ENCODE results near the gene KCNA3.
"Not testable (repeated sequence)": the region's sequence is repeated elsewhere in the genome, so short reads cannot be mapped to it uniquely, and the experiment has no call there.

Gene KCNA3

GRCh38 chr1:110677526-110677925, 2.8 kb upstream of the KCNA3 start:
- DNase-seq (ENCODE audit: low spot score) = no peak

DNA sequence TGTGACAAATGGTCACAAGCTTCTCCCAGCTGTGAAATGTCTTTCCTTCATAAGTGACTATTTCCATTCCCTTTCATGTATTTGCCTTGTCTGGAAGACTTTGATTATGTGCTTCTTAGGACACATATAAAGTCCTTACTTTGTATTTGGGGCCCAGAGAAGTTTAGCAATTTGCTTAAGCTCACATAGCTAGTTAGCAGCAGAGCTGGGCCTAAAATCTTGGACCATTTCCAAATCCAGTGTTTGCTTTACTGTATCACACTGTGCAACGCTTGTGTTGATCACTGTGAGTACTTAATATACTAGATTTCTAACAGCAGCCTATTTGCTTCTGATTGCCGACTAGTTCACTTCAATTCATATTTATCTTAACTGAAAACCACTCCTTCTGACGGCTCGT, 2.2 kb upstream of the KCNA3 start:
- DNase-seq (ENCODE audit: low spot score) = no peak

GRCh38 chr1:110675060-110675791, 486 bp upstream of the KCNA3 start:
- peak; percentile 85 for DNase-seq (ENCODE audit: low spot score)

DNA sequence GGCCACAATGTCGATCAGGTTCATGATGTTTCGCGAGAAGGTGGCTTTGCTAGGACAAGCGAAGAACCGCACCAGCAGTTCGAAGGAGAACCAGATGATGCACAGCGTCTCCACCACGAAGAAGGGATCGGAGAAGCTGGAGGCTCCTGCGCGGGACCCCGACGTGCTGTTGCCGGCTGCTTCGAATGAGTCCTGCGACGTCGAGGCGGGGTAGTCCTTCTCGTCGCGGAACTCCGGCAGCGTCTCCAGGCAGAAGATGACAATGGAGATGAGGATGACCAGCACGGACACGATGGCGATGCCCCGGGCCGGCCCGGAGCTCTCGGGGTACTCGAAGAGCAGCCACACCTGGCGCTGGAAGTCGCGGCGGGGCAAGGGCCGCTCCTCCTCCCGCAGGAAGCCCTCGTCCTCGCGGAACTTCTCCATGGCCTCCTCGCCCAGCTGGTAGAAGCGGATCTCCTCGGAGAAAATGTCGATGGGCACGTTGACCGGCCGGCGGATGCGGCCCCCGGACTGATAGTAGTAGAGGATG, 869 bp downstream of the KCNA3 start:
- DNase-seq (ENCODE audit: low spot score) = no peak

DNA sequence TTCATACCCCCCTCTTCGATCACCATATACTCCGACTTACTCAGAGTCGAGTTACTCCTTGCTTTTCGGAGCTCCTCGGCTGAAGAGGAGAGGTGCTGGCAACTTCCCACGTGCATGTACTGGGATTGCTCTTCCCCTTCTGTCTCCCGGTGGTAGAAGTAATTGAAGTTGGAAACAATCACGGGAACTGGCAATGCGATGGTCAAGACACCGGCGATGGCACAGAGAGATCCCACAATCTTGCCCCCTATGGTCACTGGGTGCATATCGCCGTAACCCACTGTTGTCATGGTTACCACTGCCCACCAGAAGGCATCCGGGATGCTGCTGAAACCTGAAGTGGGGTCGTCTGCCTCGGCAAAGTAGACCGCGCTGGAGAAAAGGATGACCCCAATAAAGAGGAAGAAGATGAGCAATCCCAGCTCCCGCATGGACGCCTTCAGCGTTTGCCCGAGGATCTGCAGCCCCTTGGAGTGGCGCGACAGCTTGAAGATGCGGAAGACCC, 1.5 kb downstream of the KCNA3 start:
- no peak for DNase-seq (ENCODE audit: low spot score)

- DNase-seq (ENCODE audit: low spot score) = no peak
These were observed 2.0 kb downstream of the KCNA3 start for GRCh38 chr1:110672753-110673108.

GRCh38 chr1:110672001-110672752, 2.6 kb downstream of the KCNA3 start:
- DNase-seq (ENCODE audit: low spot score) = peak; percentile 74

- DNase-seq (ENCODE audit: low spot score) = no peak
These were observed 3.4 kb downstream of the KCNA3 start for GRCh38 chr1:110671361-110671760.

DNA sequence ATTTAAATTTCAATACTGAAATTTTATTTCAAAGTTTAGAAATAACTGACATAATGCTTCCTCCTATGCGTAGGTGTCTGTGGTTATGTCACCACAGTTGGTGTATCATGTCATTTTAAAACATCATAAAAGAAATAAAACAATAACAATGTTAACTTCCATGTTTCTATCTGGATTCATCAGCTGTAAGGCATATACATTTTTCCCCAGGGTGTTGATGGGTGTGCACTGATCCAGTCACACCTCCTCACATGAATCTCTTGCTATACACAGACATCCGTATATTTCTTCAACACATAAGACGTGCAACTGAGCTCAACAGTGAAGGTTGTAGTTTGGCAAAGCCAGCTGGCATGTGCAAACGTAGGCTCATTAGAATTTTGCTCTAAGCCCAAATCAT, 6.2 kb downstream of the KCNA3 start:
- no peak for DNase-seq (ENCODE audit: low spot score)

GRCh38 chr1:110667776-110668175, 7.0 kb downstream of the KCNA3 start:
- no peak for DNase-seq (ENCODE audit: low spot score)

DNA sequence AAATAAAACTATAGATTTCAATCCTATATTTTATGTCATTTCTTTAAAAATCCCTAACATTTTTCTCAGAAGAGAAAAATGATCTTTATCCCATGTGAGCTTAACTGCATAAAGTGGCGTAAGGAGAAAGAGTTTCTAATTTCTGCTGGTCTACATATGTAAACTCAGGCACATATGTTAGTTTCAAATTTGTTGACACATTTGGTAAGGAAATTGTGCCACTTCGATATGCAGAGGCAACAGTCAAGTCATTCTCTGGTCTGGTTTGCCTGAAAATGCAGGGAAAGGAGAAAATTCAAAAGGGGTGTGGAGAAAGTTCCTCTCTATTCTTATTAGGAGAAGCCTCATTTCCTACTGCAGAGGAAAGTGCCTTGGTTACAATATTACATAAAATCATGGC, 11.5 kb downstream of the KCNA3 start:
- DNase-seq (ENCODE audit: low spot score) = no peak

GRCh38 chr1:110659559-110659958, 15.2 kb downstream of the KCNA3 start:
- DNase-seq (ENCODE audit: low spot score) = not testable (repeated sequence)

DNA sequence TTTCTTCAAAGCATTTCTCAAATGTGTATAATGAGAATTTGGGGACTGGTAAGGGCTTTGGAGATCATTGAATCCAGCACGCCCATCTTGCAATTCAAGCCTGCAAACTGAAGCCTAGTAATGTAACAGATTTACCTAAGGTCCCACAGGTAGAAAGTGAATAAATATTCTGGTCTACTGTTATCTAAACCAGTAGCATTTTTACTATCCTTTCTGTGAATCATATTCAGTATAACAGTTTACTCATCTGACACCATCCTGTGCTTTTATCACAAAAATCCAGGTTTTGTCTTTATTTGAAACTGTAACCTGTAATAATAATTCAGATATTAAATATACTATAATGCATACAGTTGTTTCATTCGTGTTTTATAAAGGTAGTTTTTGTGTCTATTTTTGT, 17.4 kb downstream of the KCNA3 start:
- no peak for DNase-seq (ENCODE audit: low spot score)

DNA sequence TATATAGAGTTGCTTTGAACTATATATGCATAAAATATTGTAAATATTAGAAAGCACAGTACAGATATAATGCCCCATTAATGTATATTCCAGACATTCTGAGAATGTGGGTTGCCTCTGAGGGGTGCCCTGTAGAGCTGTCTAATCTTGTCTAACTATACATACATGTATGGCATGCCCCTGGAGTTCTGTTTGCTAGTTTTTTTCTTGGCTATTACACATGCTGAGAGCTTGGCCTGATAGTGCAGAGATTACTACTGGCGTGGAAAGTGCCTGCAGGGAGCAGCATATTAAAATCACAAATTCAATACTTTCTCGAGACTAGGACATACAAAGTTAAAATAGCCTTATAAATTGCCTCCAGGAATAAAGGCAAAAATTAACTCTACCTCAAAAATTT, 24.1 kb downstream of the KCNA3 start:
- no peak for DNase-seq (ENCODE audit: low spot score)

DNA sequence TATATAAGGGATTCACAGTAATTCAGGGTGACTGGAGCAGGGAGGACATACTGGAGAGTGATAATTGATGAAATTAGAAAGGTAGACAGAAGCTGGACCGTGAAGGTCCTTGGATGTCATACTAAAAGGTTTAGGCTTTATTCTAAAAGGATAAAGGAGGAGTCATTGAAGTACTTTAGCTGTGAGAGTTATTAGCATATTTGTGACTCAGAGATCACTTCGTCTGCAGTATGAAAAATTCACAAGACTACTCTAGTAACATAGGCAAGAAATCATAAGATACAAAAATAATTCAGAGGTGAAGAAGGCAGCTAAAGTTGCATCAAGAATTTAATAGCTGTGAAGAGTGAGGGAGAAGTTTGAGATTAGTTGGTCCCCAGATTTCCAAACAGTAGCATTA, 26.3 kb downstream of the KCNA3 start:
- DNase-seq (ENCODE audit: low spot score) = no peak

DNA sequence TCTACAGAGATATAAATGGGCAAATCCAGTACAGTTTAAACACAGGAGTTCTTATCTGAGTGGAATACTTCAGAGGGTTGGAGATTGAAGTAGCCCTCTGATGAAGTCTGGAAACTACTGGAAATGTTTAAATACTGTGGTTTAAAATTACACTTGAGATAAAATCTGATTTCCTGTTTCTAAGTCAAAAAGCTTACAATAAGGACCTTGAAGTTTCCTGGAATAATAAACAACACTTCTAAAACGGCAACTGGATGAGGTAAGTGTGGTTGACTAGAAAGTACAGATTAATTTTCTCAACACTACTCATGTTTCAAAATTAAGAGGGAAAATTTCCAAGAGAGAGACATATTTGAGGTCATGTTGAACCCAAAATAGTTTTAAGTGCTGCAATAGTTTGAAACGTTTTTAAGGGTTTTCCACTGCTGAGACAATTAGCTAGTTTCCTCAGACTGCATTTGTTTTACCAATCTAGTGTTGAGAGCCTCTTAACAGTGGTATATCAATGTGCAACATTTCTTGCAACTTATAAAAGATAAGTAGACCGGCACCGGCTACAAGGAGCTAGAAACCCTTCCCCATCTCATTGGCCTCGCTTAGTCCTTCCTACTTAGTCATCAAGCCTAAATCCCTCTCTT, 27.4 kb downstream of the KCNA3 start:
- no peak for DNase-seq (ENCODE audit: low spot score)

GRCh38 chr1:110645821-110646735, 28.7 kb downstream of the KCNA3 start:
- no peak for DNase-seq (ENCODE audit: low spot score)

DNA sequence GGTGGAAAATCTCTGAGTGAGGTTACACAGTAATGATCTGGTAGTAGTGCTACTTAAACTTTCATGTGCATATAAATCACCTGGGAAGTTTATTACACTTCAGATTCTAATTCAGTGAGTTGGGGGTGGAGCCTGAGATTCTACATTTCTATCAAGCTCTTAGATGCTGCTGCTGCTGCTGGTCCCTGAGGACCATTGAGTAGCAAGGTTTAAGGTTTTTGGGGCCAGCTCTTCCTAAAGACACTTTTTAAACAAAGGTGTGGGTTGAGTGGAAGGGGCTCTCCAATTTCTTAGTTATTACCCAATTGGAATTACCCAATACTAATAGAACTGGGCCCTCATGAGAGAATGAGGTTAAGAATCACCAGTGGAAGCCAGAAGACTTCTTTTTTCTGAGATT, 29.5 kb downstream of the KCNA3 start:
- no peak for DNase-seq (ENCODE audit: low spot score)

- DNase-seq (ENCODE audit: low spot score) = no peak
These were observed 30.8 kb downstream of the KCNA3 start for GRCh38 chr1:110643879-110644472.

DNA sequence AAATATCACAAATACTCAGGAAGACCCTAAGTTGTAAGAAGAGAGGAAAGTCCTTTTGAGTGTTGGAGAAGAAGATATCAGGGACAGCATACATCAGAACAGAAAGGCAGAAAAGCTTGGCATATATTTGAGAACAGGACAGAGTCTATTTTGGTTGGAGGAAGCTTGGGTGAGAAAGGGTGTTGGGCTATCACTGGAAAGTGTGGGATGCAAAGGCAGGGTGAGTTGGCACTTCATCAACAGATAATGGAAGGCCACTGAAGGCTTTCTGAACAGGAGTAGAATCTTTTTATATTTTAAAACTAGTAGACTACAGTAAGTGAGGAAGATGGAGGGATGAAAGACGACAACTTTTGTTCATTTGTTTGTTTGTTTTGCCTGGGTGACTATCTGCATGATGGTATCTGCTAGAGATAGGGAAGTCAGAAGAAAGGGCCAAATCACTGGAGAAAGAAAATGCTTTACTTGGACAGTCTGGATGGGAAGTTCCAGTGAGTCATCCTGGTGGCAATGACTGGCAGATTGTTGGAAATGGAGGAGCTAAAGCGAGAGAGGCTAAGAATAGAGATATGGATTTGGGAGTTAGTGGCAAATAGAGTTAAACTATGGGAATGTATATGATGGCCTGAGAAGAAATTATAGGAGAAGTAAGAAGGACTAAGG, 34.9 kb downstream of the KCNA3 start:
- DNase-seq (ENCODE audit: low spot score) = no peak

DNA sequence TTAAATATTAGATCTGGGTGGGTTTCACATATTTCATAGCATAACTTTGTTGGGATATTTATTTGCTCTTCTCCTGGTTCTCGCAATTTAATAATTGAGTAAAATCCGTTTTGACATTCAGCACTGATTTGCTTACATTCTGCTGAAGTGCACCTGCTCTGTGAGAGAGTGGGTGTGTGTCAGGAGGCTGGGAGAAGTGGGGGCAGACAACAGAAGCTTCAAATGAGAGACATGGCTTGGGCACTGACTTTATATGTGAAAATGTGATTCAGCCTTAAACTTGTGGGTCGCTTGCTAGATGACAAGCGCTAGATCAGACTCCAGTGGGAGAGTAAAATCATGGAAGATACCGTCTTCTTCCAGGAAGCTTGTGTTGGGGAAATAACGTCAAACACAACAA, 36.2 kb downstream of the KCNA3 start:
- DNase-seq (ENCODE audit: low spot score) = no peak

Data from ecto neural progenitor cell (in vitro differentiated cells).